Umbilical cord (tissue), 2 donors: ENCODE data around the gene CPZ. TPM values are rescaled to one million over a fixed set of nuclear protein-coding genes. Genes with fewer than 3 reads are reported as not detected.

Experiments
- DNase-seq: peaks from one replicate; pipeline ENCODE4 v3.0.0-alpha.2; 2015; ENCODE audit warnings: low spot score
- total RNA-seq: library from RNA; depleted of rRNA; stranded (reverse); fragments of >200 nt; gene quantifications from one replicate; pipeline ENCODE4 v1.2.3, GENCODE V29; 2014; ENCODE audit warnings: low replicate concordance; ENCODE audit not compliant: insufficient read depth

The CPZ gene
- total RNA-seq, 1 donor from 2014 or later: 80.4 TPM

DNA sequence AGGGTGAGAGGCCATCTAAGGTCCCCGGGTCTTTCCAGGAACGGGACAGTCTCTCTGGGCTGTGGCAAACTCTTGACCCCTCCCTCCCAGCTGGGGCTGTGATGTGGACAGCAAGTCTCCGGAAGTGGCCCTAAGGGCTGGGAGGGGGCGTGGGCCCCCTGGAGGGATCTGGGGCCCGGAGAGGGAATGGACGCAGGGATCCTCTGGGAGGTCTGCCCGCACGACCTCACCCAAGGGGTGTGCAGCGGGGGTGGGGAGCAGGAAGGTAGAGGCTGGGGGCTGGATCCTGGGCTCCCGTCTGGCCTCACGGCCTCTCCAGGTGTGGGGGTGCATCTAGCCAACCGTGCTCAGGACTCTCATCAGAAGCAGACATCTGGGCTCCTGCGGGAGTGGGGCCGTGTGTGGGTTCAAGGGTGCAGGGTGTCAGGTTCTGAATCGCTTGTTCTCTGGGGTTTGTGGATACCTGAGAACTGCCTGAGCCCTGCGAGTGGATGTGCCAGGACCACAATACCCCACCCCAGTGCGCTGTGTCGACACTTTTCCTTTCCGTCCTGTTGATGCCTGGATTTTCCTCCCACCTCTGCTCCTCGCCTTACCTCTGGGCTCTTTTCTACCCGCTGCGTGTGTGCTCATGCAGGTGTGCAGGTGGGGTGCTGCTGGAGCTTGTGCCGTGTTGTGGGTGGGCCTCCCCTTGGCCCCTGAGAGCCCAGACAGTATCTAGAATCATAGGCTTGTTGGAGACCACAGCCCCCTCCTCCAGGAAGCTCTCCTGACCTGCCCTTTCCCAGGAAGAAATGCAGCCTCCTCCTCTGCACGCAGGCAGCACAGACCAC is 915 bp downstream of the CPZ start:
- DNase-seq: peak; percentile 35

DNA sequence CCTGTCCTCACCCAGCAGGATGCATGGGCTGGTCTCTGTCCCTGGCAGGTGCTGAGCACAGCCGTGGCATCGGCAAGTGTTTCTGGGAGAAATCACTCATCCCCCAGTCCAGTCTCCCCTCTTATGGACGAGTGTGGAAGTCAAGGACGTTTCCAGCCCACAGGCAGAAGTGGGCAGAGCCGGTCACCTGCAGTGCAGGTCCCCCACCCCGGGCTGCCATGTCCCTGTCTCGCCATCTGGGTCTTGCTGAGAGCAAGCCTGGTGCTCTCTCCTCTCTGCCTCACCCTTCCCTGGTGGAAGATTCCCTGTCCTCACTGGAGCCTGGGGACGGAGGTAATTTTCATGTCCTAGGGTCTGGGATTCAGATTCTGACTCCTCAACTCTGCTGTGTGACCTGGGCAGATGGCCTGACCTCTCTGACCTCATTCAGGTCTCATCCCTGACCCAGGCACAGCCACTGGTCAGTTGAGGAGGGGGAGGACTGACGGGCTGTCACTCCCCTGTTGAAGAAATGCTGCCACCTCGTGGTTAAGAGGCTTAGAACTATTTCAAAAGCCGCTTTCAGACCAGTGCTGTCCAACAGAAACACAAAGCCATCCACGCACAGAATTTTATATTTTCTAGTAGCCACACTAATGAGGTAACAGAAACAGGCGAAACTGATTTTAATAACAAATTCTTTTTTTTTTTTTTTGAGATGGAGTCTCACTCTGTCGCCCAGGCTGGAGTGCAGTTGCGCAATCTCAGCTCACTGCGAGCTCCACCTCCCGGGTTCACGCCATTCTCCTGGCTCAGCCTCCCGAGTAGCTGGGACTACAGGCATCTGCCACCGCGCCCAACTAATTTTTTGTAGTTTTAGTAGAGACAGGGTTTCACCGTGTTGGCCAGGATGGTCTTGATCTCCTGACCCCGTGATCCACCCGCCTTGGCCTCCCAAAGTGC is 1.8 kb downstream of the CPZ start:
- DNase-seq: peak; percentile 82

DNA sequence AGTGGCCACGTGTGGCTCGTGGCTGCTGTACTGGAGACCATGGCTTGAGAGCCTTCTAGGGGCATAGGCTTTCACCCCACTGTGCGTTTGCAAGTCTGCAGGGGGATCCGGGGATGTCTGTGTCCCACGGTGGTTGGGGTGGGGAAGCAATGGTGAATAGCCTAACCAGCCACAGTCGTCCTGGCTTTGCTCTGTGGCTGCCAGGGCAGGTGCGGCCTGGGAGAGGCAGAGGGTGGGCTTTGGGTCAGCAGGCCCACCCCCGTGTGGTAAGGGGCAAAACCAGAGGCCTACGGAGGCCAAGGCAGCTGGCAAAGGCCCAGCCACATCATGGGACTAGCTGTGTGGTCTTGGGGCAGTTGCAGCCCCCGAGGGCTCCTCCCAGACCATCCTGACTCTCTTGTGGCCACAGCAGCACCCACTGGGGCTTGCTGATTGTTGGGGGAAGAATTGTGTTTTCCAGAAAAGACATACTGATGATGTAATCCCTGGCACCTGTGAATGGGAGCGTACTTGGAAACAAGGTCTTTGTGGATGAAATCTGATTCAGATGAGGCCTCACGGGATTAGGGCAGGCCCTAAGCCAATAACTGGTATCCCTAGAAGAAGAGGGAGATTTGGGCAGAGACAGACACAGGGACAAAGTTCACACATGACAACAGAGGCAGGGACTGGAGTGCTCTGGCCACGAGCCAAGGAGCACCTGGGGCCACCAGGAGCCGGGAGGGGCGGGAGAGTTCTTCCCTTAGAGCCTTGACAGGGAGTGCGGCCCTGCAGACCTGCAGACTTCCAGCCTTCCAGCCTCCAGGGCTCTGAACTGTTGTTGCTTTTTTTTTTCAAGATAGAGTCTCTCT is 2.9 kb downstream of the CPZ start:
- no peak for DNase-seq

DNA sequence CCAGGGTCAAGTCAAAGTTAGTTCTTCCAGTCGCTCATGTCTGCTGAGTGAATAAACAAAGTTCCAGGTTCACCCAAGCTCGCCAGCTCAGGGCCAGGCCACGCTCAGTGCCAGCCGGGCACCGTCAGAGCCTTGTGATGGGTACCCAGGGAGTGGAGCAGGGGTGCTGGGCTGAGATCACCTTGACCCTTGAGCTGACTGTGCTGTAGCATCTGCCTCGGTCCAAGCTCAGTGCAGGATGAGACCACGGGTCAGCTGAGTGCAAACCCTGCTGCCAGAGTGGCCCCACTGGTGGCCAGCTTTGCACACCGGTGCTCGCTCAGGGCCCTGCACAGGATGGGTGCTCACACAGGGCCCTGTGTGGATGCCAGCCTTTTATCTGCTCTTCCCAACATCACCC is 4.3 kb downstream of the CPZ start:
- no peak for DNase-seq

DNA sequence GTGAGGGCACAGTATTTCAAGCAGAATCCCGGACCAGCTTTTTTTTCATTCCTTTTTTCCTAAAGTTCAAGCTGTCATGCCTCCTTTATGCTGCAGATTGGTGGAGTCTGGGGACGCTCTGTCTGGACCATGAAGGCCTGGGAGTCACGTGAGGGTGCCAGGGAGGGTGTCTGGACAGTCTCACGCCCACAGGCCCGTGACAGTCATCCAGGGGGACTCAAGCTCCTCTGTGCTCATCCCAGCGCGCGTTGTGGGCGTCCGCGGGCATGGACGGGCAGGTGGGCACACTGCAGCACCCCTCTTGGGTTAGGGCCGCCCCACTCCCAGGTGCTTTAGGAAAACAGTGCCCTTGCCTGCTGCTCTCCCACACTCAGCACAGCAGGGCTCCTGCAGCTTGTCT is 4.8 kb downstream of the CPZ start:
- no peak for DNase-seq

DNA sequence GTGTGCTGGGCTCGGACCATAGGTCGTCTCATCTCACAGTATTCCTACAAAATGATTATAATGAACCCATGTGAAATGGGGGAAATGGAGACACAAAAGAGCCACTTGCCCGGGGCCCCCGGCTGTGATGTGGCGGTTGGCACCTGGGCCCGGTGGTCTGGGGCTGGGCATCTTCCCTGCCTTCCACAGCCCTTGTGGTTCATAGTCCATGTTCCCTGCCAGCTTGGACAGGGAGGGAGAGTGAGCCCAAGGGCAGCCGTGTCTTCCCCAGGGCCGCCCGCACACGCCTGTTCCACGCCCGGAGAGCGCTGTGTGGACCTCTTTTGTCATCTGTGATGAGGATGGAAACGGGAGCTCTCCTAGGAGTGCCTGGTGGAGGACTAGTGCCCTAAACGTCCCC is 5.2 kb downstream of the CPZ start:
- DNase-seq: no peak

DNA sequence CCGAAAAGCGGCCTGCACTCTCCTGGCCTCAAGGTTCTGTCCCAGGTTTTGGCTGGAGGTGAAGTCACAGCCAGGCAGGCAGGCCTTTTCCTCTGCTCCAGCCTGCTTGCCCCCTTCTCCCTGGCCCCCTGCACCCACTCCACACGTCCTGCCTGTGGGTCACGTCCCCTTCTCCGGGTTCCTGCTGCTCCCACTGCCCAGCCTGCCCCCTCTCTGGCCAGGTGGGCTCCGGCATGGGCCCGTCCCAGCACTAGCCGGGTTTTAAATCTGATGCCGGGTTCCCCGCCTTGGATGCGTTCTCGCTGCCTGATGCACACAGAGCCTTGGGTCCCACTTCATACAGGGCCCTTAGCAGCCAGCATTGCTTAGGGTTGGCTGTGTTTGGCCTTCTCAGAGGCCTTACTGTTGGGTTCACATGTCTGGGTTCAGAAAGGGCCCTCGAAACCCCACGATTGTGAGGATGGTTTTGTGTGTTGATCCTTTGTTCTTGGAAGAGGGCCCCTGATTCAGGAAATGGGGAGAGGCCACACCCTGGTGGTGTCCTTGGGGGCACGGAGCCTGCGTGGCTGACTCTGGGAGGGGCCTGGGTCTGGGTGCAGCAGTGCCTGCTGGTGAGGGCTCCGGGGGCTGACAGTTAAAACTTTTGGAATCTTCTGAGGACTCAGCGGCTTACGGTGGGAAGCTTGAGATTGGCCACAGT is 6.0 kb downstream of the CPZ start:
- DNase-seq: no peak

DNA sequence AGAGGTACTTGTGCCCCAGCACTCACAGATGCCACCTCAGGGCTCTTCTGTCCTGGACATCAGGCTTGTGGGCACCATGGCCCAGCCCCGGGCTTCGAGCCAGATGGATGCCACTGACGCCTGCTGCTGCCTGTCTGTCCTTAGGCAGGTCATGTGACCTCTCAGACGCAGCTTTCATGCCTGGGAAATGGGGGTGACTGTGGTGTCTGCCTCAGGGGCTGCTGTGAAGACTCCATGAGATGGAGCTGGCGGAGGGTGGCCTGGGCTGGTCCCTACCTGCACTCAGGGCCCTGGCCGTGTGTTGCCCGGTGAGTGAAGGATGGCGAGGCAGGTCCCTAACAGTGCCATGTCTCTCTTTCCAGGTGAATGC is 6.5 kb downstream of the CPZ start:
- no peak for DNase-seq

DNA sequence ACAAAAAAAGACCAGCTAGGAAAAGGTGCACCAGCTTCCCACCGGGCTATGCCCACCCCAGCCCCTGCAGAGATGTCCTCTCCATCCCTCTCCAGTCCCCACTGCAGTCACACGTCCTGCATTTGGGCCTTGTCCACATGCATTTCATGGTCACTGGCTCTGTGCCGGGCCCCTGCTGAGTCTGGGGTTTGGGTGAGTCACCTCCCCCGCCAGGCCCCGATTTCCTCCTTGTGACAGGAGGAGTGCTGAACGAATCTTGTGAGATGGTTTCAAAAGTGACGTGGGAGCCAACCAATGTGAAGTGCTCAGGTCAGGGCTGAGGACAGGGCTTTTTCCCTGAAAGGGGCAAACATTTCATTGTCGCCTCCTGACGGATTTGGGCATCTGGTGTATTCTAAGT is 7.1 kb downstream of the CPZ start:
- no peak for DNase-seq

DNA sequence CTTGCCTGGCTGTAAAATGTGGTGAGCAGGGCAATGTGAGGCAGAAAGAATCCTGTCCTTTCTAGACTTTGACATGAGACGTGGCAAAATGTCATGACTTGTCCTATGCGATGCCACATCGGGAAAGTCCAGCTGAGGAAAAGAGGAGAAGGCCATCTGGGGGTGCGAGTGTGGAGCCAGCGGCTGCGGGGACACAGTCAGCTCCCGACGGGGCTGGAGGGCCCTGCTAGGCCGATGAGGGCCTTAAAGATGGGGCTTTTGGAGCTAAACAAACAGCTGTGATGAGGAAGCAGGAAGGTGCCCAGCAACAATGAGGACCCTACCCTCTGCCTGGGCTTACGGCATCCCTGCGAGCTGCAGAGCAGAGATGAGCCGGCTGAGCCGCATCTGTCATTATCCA is 7.7 kb downstream of the CPZ start:
- no peak for DNase-seq

DNA sequence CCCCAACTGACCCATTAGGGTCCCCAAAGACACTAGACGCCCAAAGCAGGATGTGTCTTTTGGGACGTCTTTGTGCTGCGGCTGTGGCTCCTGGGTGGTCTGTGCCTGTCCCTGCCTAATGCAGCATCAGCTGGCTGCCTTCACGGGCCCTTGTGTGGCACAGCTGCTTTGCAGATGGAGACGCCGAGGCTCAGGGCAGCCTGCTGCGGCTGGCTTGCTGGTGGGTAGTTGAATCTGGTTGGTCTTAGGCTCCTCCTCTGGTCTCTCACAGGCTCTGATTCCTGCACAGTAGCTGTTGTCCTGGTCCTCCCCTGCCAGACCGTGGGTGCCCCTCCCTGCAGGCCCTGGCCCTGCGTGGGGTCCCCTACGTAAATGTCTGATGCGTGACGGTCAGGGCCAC is 8.1 kb downstream of the CPZ start:
- DNase-seq: no peak

DNA sequence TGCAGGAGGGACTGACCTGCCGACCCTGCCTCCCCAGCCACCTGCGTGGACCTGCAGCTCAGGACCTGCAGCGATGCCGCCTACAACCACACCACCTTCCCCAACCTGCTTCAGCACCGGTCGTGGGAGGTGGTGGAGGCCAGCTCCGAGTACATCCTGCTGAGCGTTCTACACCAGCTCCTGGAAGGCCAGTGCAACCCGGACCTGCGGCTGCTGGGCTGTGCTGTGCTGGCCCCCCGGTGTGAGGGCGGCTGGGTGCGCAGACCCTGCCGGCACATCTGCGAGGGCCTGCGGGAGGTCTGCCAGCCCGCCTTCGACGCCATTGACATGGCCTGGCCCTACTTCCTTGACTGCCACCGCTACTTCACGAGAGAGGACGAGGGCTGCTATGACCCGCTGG is 8.5 kb downstream of the CPZ start:
- no peak for DNase-seq

DNA sequence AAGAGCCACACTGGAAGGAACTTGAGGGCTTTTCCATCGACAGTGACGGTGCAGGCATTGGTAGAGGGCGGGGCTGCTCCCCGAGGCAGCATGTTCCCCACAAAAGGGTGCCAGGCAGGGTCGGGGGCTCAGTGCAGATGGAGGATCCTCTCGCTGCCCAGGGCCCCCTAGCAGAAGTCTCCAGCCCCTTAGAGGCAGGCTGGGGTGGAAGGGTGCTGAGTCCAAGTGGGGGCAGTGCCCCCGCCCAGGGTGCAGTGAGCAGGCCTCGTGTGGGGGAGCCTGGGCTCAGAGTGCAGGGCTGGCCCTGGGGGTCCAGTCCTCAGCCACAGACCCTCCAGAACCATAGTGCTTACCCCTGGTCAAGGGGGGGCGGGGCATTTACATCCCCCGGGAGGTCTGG is 9.0 kb downstream of the CPZ start:
- DNase-seq: no peak

DNA sequence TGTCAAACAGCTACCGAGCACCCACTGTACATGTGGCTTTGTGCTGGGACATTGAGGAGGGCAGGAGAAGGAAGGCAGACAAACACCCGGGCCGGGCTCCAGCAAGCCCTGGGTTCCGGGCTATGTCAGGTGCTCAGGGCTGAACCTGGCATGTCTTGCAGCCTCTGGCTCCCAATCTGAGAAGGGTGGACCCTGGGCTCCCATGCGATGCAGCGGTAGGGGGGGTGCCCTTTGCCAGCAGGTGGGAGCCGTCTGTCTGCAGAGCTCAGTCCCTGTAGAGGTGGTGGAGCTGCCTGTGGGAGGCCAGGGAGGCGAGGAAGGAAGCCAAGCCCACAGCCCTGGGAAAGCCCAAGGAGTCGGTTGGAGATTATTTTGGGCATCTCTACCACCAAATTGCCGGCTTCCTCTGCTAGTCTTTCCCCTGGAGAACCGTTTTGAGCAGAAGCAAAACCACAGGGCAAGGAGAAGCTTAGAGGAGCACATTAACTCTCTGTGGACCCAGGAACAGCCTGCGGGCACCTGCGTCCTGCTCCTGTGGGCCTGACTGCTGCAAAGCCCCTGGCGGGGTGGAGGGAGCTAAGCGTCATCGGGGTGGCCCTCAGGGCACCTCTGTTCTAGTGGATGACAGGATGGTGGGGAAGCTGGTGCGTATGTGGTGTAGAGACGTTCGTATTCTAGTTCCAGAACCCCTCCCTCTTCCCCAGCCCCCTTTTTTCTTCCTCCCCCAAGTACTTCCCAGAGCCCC is 10.3 kb downstream of the CPZ start:
- DNase-seq: no peak

DNA sequence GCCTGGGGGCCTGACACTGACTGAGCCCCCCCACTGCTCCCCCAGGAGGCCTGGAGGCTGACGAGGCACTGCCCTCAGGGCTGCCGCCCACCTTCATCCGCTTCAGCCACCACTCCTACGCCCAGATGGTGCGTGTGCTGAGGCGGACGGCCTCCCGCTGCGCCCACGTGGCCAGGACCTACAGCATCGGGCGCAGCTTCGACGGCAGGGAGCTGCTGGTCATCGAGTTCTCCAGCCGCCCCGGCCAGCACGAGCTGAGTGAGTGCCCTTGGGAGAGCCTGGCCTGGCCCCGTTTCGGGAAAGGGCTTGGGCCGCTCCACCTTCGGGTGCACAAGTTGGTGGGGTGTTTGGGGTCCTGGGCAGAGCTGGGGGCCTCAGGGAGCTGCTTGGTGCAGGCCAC is 11.4 kb downstream of the CPZ start:
- no peak for DNase-seq

DNA sequence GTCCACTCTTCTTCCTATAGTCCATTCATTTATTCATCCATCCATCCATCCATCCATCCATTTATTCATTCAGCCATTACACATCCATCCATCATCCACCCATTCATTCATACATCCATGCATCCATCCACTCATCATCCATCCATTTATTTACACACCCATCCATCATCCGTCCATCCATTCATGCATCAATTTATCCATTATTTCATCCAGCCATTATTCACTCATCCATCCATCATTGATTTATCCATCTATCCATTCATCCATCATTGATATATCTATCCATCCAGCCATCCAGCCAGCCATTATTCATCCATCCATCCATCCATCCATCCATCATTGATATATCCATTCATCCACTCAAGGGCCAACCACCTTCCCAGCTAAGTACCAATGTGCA is 12.7 kb downstream of the CPZ start:
- DNase-seq: no peak

DNA sequence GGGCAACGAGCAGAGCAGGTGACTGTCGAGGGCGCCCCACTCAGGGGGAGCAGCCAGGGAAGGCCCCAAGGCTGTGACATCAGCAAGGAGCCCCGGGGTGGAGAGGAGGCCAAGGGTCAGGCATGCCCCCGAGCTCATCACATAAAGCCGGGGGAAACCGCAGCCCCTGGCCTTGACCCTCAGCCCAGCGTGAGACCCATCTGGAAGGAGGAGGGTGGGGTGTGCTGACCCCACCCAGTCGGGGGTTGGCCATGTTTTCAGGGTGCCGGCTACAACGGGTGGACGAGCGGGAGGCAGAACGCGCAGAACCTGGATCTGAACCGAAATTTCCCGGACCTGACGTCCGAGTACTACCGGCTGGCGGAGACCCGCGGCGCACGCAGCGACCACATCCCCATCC is 13.9 kb downstream of the CPZ start:
- DNase-seq: no peak

DNA sequence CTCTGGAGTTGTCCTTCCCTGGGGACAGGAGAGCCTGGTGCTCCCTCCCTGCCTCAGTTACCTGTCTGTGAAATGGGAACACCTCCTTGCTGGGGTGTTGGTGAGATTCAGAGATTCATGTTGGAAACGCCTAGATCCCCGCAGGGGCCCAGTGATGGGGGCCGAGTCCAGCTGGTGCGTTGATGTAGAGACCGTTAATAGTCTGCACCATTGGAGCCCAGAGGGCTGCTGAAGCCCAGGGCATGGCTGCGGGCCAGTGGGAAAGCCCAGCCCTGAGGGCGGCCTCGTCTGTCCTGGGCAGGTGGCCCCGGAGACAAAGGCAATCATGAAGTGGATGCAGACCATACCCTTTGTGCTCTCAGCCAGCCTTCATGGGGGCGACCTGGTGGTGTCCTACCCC is 14.4 kb downstream of the CPZ start:
- no peak for DNase-seq

DNA sequence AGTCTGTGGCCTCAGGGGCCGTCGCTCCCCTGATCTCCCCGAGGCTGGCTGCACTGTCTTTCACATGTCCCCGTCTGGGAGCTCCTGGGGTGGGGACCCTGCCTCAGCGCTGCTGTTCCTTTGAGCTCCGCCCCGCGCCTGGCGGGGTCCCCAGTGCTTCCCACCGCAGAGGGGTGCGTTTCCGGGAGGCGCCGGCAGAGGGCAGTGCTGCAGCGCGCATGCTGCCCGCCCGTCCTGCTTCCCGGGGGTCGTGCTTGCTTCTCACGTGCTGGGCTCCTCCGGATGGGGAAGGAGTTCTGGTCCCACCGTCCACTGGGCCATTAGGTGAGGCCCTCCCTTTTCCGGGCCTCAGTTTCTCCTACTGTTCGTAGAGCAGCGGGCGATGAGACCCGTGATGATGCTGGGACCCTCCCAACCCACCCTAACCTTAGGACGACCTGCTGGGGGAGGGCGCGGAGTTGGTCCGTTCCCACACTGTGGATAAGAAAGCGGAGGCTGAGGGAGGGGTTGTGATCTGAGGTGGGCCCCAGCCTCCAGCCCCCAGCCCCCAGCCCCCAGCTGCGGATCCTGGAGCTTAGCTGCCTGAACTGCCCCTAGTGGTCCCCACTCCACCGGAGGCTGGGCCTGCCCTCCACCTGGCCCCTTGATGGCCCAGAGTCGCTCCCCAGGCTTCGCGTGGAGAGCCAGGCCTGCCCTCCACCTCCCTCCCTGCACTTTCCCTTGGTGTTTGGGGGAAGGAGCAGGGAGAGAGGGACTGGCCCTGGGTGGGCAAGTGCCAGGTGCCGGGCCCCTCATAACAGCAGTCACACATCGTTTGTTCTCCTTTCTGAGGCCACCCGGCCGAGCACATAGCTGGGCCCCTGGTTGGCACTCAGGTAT is 15.3 kb downstream of the CPZ start:
- no peak for DNase-seq
